Upper lobe of left lung (tissue), 6 donors: Measurements from ENCODE around the gene FUT2. TPM values are rescaled to one million over a fixed set of nuclear protein-coding genes. Genes with fewer than 3 reads are reported as not detected.

ENCODE experiments used
- ATAC-seq, 2 donors: fragments of 200-7000 bp; cut with Tn5 transposase; one replicate each; pipeline ENCODE4 v1.9.1; 2022; ENCODE audit warnings: mild to moderate bottlenecking in 2 of 2, moderate library complexity in 2 of 2; ENCODE audit not compliant: low FRiP score in 2 of 2
- DNase-seq, 2 donors: peaks; one replicate each; pipeline ENCODE4 v3.0.0-alpha.2; 2019 to 2020
- H3K27ac ChIP-seq, 4 donors: fragments of 200-600 bp; sonication (generic); one replicate each; pipeline ENCODE4 v1.5.1; 2016 to 2019
- H3K27me3 ChIP-seq, 4 donors: fragments of 200-600 bp; sonication (generic); one replicate each; pipeline ENCODE4 v1.5.1; 2017 to 2019
- H3K36me3 ChIP-seq, 4 donors: fragments of 200-600 bp; sonication (generic); one replicate each; pipeline ENCODE4 v1.5.1; 2016 to 2019
- H3K4me1 ChIP-seq, 4 donors: fragments of 200-600 bp; sonication (generic); one replicate each; pipeline ENCODE4 v1.5.1; 2018 to 2019
- H3K4me3 ChIP-seq, 4 donors: fragments of 200-600 bp; sonication (generic); one replicate each; pipeline ENCODE4 v1.5.1; 2017 to 2019; ENCODE audit warnings: mild to moderate bottlenecking in 2 of 4, moderate library complexity in 1 of 4
- H3K9me3 ChIP-seq, 4 donors: fragments of 200-600 bp; sonication (generic); one replicate each; pipeline ENCODE4 v1.5.1; 2018 to 2019
- CTCF ChIP-seq, 6 experiments: fragments of 450-650 bp in 4 of 6; fragments of 200-600 bp in 2 of 6; sonication (generic) in 2 of 6; IDR thresholded peaks; one replicate each; pipeline ENCODE4 v1.5.1; 2016 to 2019; ENCODE audit warnings: antibody characterized with exemption in 6 of 6
- EP300 ChIP-seq, 4 donors: sonication (generic); formaldehyde crosslinking; IDR thresholded peaks; one replicate each; pipeline ENCODE4 v1.5.1; 2017; ENCODE audit warnings: antibody characterized with exemption in 4 of 4, control low read depth in 2 of 4
- POLR2A ChIP-seq, 4 donors: fragments of 450-650 bp; IDR thresholded peaks; one replicate each; pipeline ENCODE4 v1.5.1; 2016 to 2017; ENCODE audit warnings: antibody characterized with exemption in 4 of 4, mild to moderate bottlenecking in 2 of 4
- POLR2AphosphoS5 ChIP-seq, 2 donors: sonication (generic); formaldehyde crosslinking; IDR thresholded peaks; one replicate each; pipeline ENCODE4 v1.5.1; 2017; ENCODE audit warnings: antibody characterized with exemption in 2 of 2
- WGBS, 2 donors: methylation state at CpG; one replicate each; pipeline ENCODE4 v1.1.5; 2017 to 2018; 5-methylcytosine and 5-hydroxymethylcytosine counted together
- total RNA-seq, 6 donors: library from RNA; depleted of rRNA in 4 of 6; stranded (reverse); fragments of >200 nt in 4 of 6; gene quantifications; one replicate each; pipeline versions ENCODE4 v1.1.0 to v1.2.1, GENCODE V29; 2016 to 2021
- donor health status: DM: no; HTN: no; CAD: no; lungs with moderate emphysema.
- donor health status: DM: no; HTN: yes; CAD: no; lungs with severe emphysema.

Gene FUT2
- total RNA-seq, 6 donors from 2014 or later, result 0.15 to 4.7 (median 1.9) TPM; not detected in 1

GRCh38 chr19:48751845-48752495 is 56.2 kb downstream of the FUT2 start:
- no peak for ATAC-seq
- 16 to 18% methylated on average over 20 of the region's 20 CpGs for WGBS, 2 donors

GRCh38 chr19:48752496-48753365 is 57.0 kb downstream of the FUT2 start, which contains the start of gene FUT1:
FUT1 (minus strand) TSS chr19:48752641; CDS start chr19:48751281, 1,360 bp downstream.
- ATAC-seq, result peak; percentile 80 to 86

More at GRCh38 chr19:48751845-48752495, 56.2 kb downstream of the FUT2 start:
- TF ChIP-seq POLR2AphosphoS5 (IDR thresholded peaks at IDR 0.05), result no peak
- TF ChIP-seq EP300 (IDR thresholded peaks at IDR 0.05), result no peak
- no peak for TF ChIP-seq CTCF (IDR thresholded peaks at IDR 0.05)
- TF ChIP-seq POLR2A (IDR thresholded peaks at IDR 0.05), result no peak
- Histone ChIP-seq H3K4me3 (peak overlapping the region; percentile 48 to 73 (median 58)), H3K27ac (peak overlapping the region; percentile 68 to 89 (median 84)), H3K36me3 (peaks cover 0 to 28% (median 2%) of the 10 kb centered on the region in 4 donors), H3K4me1 (peaks cover 16 to 33% (median 26%) of the 10 kb centered on the region in 4 donors), H3K9me3 (no peaks in the 10 kb centered on the region), H3K27me3 (peaks cover 0 to 11% (median 0%) of the 10 kb centered on the region in 4 donors)
- no peak for DNase-seq

GRCh38 chr19:48755084-48755641 is 59.4 kb downstream of the FUT2 start, which contains the start of gene FGF21:
FGF21 (plus strand) TSS chr19:48755524; CDS start chr19:48756237, 713 bp downstream.
- H3K27me3 ChIP-seq, result peaks cover 0 to 11% (median 0%) of the 10 kb centered on the region in 4 donors
- H3K4me3 ChIP-seq, result no peak within 1 kb of the TSS
- H3K27ac ChIP-seq, result peak within 1 kb of the TSS; percentile 63 to 89 (median 73)
- 85 to 98% methylated on average over 4 of the region's 4 CpGs for WGBS, 2 donors
- peaks cover 13 to 26% (median 23%) of the 10 kb centered on the region in 4 donors for H3K4me1 ChIP-seq
- no peak for DNase-seq
- peaks cover 0 to 13% (median 1%) of the 10 kb centered on the region in 4 donors for H3K36me3 ChIP-seq
- no peak for ATAC-seq
- no peak for TF ChIP-seq POLR2A (IDR thresholded peaks at IDR 0.05)
- TF ChIP-seq EP300 (IDR thresholded peaks at IDR 0.05), result no peak
- TF ChIP-seq CTCF (IDR thresholded peaks at IDR 0.05), result no peak
- TF ChIP-seq POLR2AphosphoS5 (IDR thresholded peaks at IDR 0.05), result no peak
- H3K9me3 ChIP-seq, result no peaks in the 10 kb centered on the region

More at GRCh38 chr19:48752496-48753365, 57.0 kb downstream of the FUT2 start, which contains the start of gene FUT1:
- Histone ChIP-seq H3K9me3 (no peaks in the 10 kb centered on the region), H3K4me1 (peaks cover 11 to 26% (median 23%) of the 10 kb centered on the region in 4 donors), H3K36me3 (peaks cover 0 to 22% (median 2%) of the 10 kb centered on the region in 4 donors), H3K27me3 (peaks cover 0 to 11% (median 0%) of the 10 kb centered on the region in 4 donors), H3K27ac (peak within 1 kb of the TSS; percentile 68 to 89 (median 84)), H3K4me3 (peak within 1 kb of the TSS; percentile 48 to 73 (median 58))
- peak; percentile 92 to 93 for DNase-seq
- WGBS, 2 donors, result 4 to 9% methylated on average over 12 to 28 of the region's 73 CpGs
- TF ChIP-seq POLR2AphosphoS5 (IDR thresholded peaks at IDR 0.05), result peak; percentile 59 to 69
- TF ChIP-seq POLR2A (IDR thresholded peaks at IDR 0.05), result peak in 2 of 4 donors; percentile 43 to 50
- no peak for TF ChIP-seq EP300 (IDR thresholded peaks at IDR 0.05)
- TF ChIP-seq CTCF (IDR thresholded peaks at IDR 0.05), result peak in 4 of 6 experiments; percentile 32 to 52 (median 32)

Other genes with a start within 250 kb of the FUT2 start
- gene GRWD1, start 250.0 kb upstream of the FUT2 start, total RNA-seq, result 10 to 100 TPM; 10.5 to 44.1 (median 31.6) TPM
- 1 to 10 TPM in 3 of 6 donors, under 1 TPM in 3; 0.54 to 1.9 (median 0.91) TPM for gene KCNJ14, start 240.4 kb upstream of the FUT2 start, total RNA-seq
- gene CYTH2, start 226.6 kb upstream of the FUT2 start, total RNA-seq, result 100 to 1,000 TPM in 2 of 6 donors, 10 to 100 TPM in 4; 53.4 to 195 (median 77.0) TPM
- gene LMTK3, start 184.1 kb upstream of the FUT2 start, total RNA-seq, result 10 to 100 TPM in 4 of 6 donors, 1 to 10 TPM in 2; 4.9 to 45.1 (median 13.1) TPM
- gene SULT2B1, start 143.8 kb upstream of the FUT2 start, total RNA-seq, result 10 to 100 TPM; 10.5 to 19.6 (median 15.2) TPM
- under 1 TPM in 1 of 6 donors, not detected in 5; 0.27 TPM for gene SPACA4, start 89.2 kb upstream of the FUT2 start, total RNA-seq
- gene FAM83E, start 80.9 kb upstream of the FUT2 start, total RNA-seq, result 10 to 100 TPM; 24.0 to 87.3 (median 43.3) TPM
- gene RPL18, start 76.8 kb upstream of the FUT2 start, total RNA-seq, result 1,000 to 10,000 TPM in 5 of 6 donors, 100 to 1,000 TPM in 1; 950 to 1,930 (median 1,443) TPM
- gene SPHK2, start 76.5 kb upstream of the FUT2 start, total RNA-seq, result 10 to 100 TPM in 5 of 6 donors, 1 to 10 TPM in 1; 9.1 to 50.3 (median 26.8) TPM
- gene DBP, start 58.6 kb upstream of the FUT2 start, total RNA-seq, result 10 to 100 TPM in 3 of 6 donors, 1 to 10 TPM in 3; 5.2 to 25.4 (median 10.0) TPM
- 1 to 10 TPM; 2.1 to 8.1 (median 5.3) TPM for gene CA11, start 49.8 kb upstream of the FUT2 start, total RNA-seq
- 1 to 10 TPM in 3 of 6 donors, under 1 TPM in 2, not detected in 1; 0.57 to 3.1 (median 1.0) TPM for gene NTN5, start 23.0 kb upstream of the FUT2 start, total RNA-seq
- gene MAMSTR, start 23.8 kb downstream of the FUT2 start, total RNA-seq, result 1 to 10 TPM in 5 of 6 donors, not detected in 1; 1.1 to 3.1 (median 1.3) TPM
- 10 to 100 TPM; 14.7 to 74.4 (median 26.3) TPM for gene RASIP1, start 44.6 kb downstream of the FUT2 start, total RNA-seq
- gene IZUMO1, start 50.9 kb downstream of the FUT2 start, total RNA-seq, result 1 to 10 TPM in 5 of 6 donors, not detected in 1; 1.4 to 4.2 (median 2.5) TPM
- 10 to 100 TPM in 3 of 6 donors, 1 to 10 TPM in 3; 7.2 to 17.4 (median 10.1) TPM for gene FUT1, start 56.7 kb downstream of the FUT2 start, total RNA-seq
- gene FGF21, start 59.6 kb downstream of the FUT2 start, total RNA-seq, result not detected
- 100 to 1,000 TPM in 1 of 6 donors, 10 to 100 TPM in 5; 50.7 to 221 (median 81.2) TPM for gene BCAT2, start 115.1 kb downstream of the FUT2 start, total RNA-seq
- 10 to 100 TPM; 13.8 to 65.0 (median 28.5) TPM for gene HSD17B14, start 140.5 kb downstream of the FUT2 start, total RNA-seq
- 10 to 100 TPM in 5 of 6 donors, 1 to 10 TPM in 1; 6.3 to 34.9 (median 21.2) TPM for gene PLEKHA4, start 172.6 kb downstream of the FUT2 start, total RNA-seq
- gene PPP1R15A, start 176.4 kb downstream of the FUT2 start, total RNA-seq, result 100 to 1,000 TPM in 5 of 6 donors, 10 to 100 TPM in 1; 96.2 to 194 (median 114) TPM
- 1 to 10 TPM in 1 of 6 donors, under 1 TPM in 2, not detected in 3; 0.30 to 4.9 (median 0.86) TPM for gene TULP2, start 202.8 kb downstream of the FUT2 start, total RNA-seq
- gene NUCB1, start 204.3 kb downstream of the FUT2 start, total RNA-seq, result 100 to 1,000 TPM; 278 to 463 (median 341) TPM
- gene DHDH, start 237.7 kb downstream of the FUT2 start, total RNA-seq, result 1 to 10 TPM; 1.9 to 6.3 (median 2.8) TPM